ENCODE results near the gene NOP14. TPM values are rescaled to one million over a fixed set of nuclear protein-coding genes. Genes with fewer than 3 reads are reported as not detected.
A peak's percentile ranks its signal among the peaks of the same experiment; 100 is the strongest.

The NOP14 gene
- total RNA-seq: 10 to 100 TPM; 76.8 to 77.3 TPM

DNA sequence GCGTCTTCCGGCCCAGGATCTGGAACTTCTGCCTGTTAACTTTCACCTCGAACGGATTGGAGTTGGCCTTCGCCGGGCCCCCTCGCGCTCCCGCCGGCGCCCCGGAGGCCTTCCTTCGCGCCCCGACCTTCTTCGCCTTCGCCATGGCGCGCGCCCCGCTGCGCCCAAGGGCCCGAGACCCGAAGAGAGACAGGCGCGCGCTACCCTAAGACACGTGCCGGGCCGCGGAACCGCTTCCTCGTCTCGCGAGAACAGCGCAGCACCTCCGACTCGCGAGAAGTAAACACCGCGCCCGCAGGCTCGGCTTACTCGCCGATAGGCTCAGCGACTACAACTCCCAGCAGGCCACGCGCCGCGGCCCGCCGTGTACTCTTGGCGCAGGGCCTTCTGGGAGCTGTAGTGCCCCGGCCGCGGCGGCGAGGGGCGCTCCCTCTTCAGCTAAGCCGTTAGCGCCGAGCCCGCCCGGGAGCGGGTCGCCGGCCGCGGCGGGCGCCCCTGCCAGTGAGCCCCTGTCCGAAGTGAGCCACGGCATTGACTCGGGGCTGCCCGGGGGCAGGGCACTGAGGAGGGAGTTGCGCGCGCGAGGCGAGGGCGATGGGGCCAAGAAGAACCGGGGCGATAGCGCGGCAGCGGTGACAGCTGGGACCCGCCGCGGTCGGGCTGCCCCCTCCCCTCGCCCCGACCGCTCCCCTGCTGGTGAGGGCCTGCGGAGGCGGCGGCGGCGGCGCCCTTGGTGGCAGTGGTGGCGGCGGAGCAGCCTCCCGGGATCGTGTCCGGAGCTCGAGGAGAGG lies at the start of gene NOP14, which contains the start of gene GRK4:
TSS of gene NOP14 (minus strand) at position 232 of the 791 bp plus-strand sequence. CDS start at position 145, 87 bp downstream.
TSS of gene GRK4 (plus strand) at position 397 of the 791 bp plus-strand sequence. CDS start 500 bp downstream, outside the sequence.
- CTCF ChIA-PET: interaction anchor here (0.8 to 1.9 kb wide), 8 partner anchors 9 to 207 kb away, joined by 3 to 18 read pairs (median 5); partner anchors contain the start of gene TNIP2
- TF ChIP-seq, protein P1, sequence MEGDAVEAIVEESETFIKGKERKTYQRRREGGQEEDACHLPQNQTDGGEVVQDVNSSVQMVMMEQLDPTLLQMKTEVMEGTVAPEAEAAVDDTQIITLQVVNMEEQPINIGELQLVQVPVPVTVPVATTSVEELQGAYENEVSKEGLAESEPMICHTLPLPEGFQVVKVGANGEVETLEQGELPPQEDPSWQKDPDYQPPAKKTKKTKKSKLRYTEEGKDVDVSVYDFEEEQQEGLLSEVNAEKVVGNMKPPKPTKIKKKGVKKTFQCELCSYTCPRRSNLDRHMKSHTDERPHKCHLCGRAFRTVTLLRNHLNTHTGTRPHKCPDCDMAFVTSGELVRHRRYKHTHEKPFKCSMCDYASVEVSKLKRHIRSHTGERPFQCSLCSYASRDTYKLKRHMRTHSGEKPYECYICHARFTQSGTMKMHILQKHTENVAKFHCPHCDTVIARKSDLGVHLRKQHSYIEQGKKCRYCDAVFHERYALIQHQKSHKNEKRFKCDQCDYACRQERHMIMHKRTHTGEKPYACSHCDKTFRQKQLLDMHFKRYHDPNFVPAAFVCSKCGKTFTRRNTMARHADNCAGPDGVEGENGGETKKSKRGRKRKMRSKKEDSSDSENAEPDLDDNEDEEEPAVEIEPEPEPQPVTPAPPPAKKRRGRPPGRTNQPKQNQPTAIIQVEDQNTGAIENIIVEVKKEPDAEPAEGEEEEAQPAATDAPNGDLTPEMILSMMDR (IDR thresholded peaks at IDR 0.05): no peak
- Mint-ChIP-seq H3K36me3 (ENCODE audit: low read depth) (peaks cover 23% of the 10 kb centered on the region), H3K4me3 (peak within 1 kb of the TSS; percentile 83), H3K4me1 (ENCODE audit: low read depth) (peaks cover 32% of the 10 kb centered on the region), H3K9me3 (no peaks in the 10 kb centered on the region), H3K27me3 (no peaks in the 10 kb centered on the region), H3K27ac (peak within 1 kb of the TSS; percentile 94)
- intact Hi-C loops (cut with micrococcal nuclease): loop anchor here (2.0 kb wide), 1 partner anchor 27 kb away; no protein-coding TSS in a partner anchor
- DNase-seq (peak; percentile 99), ATAC-seq (peak; percentile 89)
- POLR2A ChIA-PET: interaction anchor here (0.8 to 2.2 kb wide), 9 partner anchors 9 to 495 kb away, joined by 3 to 8 read pairs (median 5); partner anchors contain the start of genes HTT and RNF4

DNA sequence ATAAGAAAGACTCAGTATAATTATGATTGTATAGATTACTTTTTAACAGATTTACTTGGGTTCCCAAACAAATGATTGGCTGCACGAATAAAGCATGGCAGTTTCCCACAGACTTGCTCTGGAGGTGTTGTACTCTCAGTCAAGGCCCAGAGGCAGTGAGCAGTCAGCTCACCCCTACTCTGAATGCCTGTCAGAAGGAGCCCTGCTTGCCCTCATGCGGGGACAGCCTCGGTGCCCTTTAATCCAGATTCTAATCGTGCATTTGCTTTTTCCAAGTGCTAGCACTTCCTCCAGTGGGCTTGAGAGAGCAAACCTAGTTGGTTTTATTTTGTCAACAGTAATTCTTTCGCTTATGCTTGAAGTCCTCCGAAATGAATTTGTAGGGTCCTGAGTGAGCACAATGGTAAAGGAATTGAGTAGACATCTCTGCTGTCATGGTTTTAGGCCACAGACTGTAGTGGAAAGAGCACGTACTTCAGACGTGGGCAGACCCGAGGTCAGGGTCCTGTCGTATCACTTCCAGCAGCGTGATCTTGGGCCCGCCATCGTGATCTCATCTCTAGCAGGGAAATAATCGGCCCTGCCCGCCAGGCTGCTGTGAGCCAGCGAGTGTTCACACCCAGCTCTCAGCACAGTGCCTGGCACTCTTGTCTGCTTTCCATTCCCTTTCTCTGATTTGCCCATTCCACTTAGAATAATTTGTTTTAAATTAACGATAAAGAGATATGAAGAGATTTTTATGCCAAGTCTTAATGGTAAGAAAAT lies 48.4 kb upstream of the NOP14 start:
- Mint-ChIP-seq H3K27ac (no peak overlapping the region), H3K9me3 (no peaks in the 10 kb centered on the region)

DNA sequence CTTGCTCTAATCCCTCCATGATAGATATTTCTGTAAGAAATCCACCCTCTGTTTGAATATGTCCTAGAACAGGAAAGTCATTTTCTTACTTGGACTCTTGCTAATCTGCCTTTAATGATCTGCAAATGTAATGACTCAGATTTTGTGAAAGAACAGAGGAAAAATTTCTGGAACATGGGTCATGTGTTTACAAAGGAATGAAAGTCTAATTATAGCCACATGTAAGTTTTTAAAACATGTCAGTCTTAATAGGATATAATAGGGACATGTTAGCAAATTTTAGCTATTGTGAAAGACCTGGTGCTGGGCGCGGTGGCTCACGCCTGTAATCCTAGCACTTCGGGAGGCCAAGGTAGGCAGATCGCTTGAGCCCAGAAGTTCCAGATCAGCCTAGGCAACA lies 47.8 kb upstream of the NOP14 start:
- TF ChIP-seq, protein P1 (IDR thresholded peaks at IDR 0.05): no peak
- DNase-seq (no peak), ATAC-seq (no peak)
- no peaks in the 10 kb centered on the region for H3K27me3 Mint-ChIP-seq
- POLR2A ChIA-PET: no interaction called here
- no peak overlapping the region for H3K4me3 Mint-ChIP-seq
- intact Hi-C loops (cut with micrococcal nuclease): no loop called here
- H3K9me3 Mint-ChIP-seq: no peaks in the 10 kb centered on the region
- peaks cover 8% of the 10 kb centered on the region for H3K4me1 Mint-ChIP-seq (ENCODE audit: low read depth)
- H3K36me3 Mint-ChIP-seq (ENCODE audit: low read depth): no peaks in the 10 kb centered on the region
- H3K27ac Mint-ChIP-seq: no peak overlapping the region
- CTCF ChIA-PET: no interaction called here

More for the DNA sequence above, 48.4 kb upstream of the NOP14 start:
- POLR2A ChIA-PET: no interaction called here
- Mint-ChIP-seq H3K36me3 (ENCODE audit: low read depth) (no peaks in the 10 kb centered on the region), H3K4me3 (no peak overlapping the region), H3K27me3 (no peaks in the 10 kb centered on the region), H3K4me1 (ENCODE audit: low read depth) (peaks cover 8% of the 10 kb centered on the region)
- intact Hi-C loops (cut with micrococcal nuclease): no loop called here
- no peak for DNase-seq
- TF ChIP-seq, protein P1 (IDR thresholded peaks at IDR 0.05): no peak
- CTCF ChIA-PET: no interaction called here
- no peak for ATAC-seq

GRCh38 chr4:3010577-3010976 lies 47.4 kb upstream of the NOP14 start:
- no peaks in the 10 kb centered on the region for H3K27me3 Mint-ChIP-seq
- ChIA-PET CTCF (no interaction called here), POLR2A (no interaction called here)
- H3K36me3 Mint-ChIP-seq (ENCODE audit: low read depth): no peaks in the 10 kb centered on the region
- H3K27ac Mint-ChIP-seq: no peak overlapping the region
- peaks cover 8% of the 10 kb centered on the region for H3K4me1 Mint-ChIP-seq (ENCODE audit: low read depth)
- ATAC-seq (no peak), DNase-seq (no peak)
- TF ChIP-seq, protein P1 (IDR thresholded peaks at IDR 0.05): no peak
- H3K9me3 Mint-ChIP-seq: no peaks in the 10 kb centered on the region
- no peak overlapping the region for H3K4me3 Mint-ChIP-seq
- intact Hi-C loops (cut with micrococcal nuclease): no loop called here

All from activated CD8-positive, alpha-beta T cell treated with anti-CD3 and anti-CD28 coated beads for 36 hours (primary cell).